Measurements from ENCODE around the gene BAD. TPM values are rescaled to one million over a fixed set of nuclear protein-coding genes. Genes with fewer than 3 reads are reported as not detected.

BAD gene
- total and polyA plus RNA-seq, 12 donors: 9.5 to 219 (median 101) TPM

DNA sequence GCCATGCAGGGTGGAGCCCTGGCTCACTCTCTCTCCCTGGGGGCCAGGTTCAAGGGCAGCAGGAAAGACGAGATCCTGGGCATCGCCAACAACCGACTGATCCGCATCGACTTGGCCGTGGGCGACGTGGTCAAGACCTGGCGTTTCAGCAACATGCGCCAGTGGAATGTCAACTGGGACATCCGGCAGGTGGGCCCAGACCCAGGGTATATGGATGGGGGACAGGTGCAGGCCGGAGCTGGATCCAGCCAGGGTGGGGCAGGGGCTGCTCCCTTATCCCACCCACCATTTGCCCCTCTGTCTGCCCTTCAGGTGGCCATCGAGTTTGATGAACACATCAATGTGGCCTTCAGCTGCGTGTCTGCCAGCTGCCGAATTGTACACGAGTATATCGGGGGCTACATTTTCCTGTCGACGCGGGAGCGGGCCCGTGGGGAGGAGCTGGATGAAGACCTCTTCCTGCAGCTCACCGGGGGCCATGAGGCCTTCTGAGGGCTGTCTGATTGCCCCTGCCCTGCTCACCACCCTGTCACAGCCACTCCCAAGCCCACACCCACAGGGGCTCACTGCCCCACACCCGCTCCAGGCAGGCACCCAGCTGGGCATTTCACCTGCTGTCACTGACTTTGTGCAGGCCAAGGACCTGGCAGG is 61.3 kb downstream of the BAD start:
- H3K36me3 ChIP-seq (replicated peaks in 1 of 2): peaks cover 0 to 12% of the 10 kb centered on the region in 2 donors
- H3K27ac ChIP-seq: no peak overlapping the region
- TF ChIP-seq, protein P1, sequence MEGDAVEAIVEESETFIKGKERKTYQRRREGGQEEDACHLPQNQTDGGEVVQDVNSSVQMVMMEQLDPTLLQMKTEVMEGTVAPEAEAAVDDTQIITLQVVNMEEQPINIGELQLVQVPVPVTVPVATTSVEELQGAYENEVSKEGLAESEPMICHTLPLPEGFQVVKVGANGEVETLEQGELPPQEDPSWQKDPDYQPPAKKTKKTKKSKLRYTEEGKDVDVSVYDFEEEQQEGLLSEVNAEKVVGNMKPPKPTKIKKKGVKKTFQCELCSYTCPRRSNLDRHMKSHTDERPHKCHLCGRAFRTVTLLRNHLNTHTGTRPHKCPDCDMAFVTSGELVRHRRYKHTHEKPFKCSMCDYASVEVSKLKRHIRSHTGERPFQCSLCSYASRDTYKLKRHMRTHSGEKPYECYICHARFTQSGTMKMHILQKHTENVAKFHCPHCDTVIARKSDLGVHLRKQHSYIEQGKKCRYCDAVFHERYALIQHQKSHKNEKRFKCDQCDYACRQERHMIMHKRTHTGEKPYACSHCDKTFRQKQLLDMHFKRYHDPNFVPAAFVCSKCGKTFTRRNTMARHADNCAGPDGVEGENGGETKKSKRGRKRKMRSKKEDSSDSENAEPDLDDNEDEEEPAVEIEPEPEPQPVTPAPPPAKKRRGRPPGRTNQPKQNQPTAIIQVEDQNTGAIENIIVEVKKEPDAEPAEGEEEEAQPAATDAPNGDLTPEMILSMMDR (IDR thresholded peaks at IDR 0.05): no peak
- TF ChIP-seq POLR2A (IDR thresholded peaks at IDR 0.05): no peak
- H3K27me3 ChIP-seq: no peaks in the 10 kb centered on the region
- H3K4me3 ChIP-seq: no peak overlapping the region
- peaks cover 11 to 30% of the 10 kb centered on the region in 2 donors for H3K4me1 ChIP-seq (replicated peaks in 1 of 2)
- WGBS, 4 donors: 81 to 85% (median 84%) methylated on average over 10 to 24 of the region's 24 CpGs
- no peaks in the 10 kb centered on the region for H3K9me3 ChIP-seq (replicated peaks in 1 of 3)
- DNase-seq: peak in 2 of 7 donors; percentile 19 to 34
- intact Hi-C loops (cut with DNase I): no loop called here

DNA sequence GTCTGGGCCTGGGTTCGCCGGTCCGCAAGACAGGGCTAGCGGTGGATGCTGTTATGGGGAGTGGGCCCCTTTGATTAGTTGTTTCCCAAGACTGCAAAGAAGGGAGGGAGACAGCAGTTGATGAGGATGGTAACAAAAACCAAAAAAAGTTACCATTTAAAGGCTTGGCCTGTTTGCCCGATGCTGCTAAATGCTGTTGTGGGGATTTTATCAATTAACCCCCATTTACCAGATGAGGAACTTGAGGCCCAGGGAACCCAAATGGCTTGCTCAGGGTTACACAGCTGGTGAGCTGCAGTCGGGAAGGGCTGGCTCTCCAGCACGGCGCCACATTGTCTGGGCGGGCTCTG is 61.8 kb downstream of the BAD start:
- Histone ChIP-seq H3K4me1 (replicated peaks in 1 of 2) (peaks cover 11 to 25% of the 10 kb centered on the region in 2 donors), H3K4me3 (no peak overlapping the region), H3K27me3 (no peaks in the 10 kb centered on the region), H3K27ac (no peak overlapping the region), H3K36me3 (replicated peaks in 1 of 2) (peaks cover 0 to 12% of the 10 kb centered on the region in 2 donors), H3K9me3 (replicated peaks in 1 of 3) (no peaks in the 10 kb centered on the region)
- WGBS, 4 donors: 80 to 85% (median 83%) methylated on average over 9 of the region's 9 CpGs
- intact Hi-C loops (cut with DNase I): no loop called here
- no peak for DNase-seq
- no peak for TF ChIP-seq POLR2A (IDR thresholded peaks at IDR 0.05)
- TF ChIP-seq, protein P1 (IDR thresholded peaks at IDR 0.05): no peak

DNA sequence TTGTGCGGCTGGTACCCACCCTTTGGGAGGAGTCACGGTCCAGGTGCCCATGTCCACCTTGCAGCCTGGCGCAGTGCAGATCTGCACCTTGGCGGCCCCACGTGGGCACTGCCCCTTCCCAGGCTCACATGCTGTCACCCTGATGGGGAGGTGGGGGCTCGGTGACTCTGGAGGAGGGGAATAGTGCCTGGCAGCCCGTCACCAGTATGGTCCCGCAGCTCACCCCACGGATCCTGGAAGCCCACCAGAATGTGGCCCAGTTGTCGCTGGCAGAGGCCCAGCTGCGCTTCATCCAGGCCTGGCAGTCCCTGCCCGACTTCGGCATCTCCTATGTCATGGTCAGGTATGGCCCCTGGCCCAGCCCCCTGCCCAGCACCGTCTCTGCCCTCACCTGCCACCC is 63.7 kb downstream of the BAD start:
- WGBS, 4 donors: 78 to 90% (median 86%) methylated on average over 7 to 14 of the region's 14 CpGs
- TF ChIP-seq, protein P1 (IDR thresholded peaks at IDR 0.05): no peak
- no peak for TF ChIP-seq POLR2A (IDR thresholded peaks at IDR 0.05)
- Histone ChIP-seq H3K27ac (no peak overlapping the region), H3K9me3 (replicated peaks in 1 of 3) (no peaks in the 10 kb centered on the region), H3K27me3 (no peaks in the 10 kb centered on the region), H3K36me3 (replicated peaks in 1 of 2) (peaks cover 0 to 12% of the 10 kb centered on the region in 2 donors), H3K4me3 (no peak overlapping the region), H3K4me1 (replicated peaks in 1 of 2) (peaks cover 0 to 12% of the 10 kb centered on the region in 2 donors)
- intact Hi-C loops (cut with DNase I): no loop called here
- no peak for DNase-seq

DNA sequence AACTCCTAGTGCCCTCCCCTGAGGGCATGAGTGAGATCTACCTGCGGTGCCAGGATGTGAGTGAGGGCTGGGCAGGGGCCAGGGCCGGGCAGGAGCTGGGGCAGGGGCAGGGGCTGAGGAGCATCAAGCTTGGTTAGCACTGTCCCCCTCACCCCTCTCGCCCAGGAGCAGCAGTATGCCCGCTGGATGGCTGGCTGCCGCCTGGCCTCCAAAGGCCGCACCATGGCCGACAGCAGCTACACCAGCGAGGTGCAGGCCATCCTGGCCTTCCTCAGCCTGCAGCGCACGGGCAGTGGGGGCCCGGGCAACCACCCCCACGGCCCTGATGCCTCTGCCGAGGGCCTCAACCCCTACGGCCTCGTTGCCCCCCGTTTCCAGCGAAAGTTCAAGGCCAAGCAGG is 64.2 kb downstream of the BAD start:
- no peak overlapping the region for H3K4me3 ChIP-seq
- H3K27me3 ChIP-seq: no peaks in the 10 kb centered on the region
- intact Hi-C loops (cut with DNase I): no loop called here
- H3K36me3 ChIP-seq (replicated peaks in 1 of 2): peaks cover 0 to 12% of the 10 kb centered on the region in 2 donors
- 66 to 90% (median 79%) methylated on average over 2 to 17 of the region's 17 CpGs for WGBS, 4 donors
- no peaks in the 10 kb centered on the region for H3K9me3 ChIP-seq (replicated peaks in 1 of 3)
- H3K27ac ChIP-seq: no peak overlapping the region
- peaks cover 0 to 8% of the 10 kb centered on the region in 2 donors for H3K4me1 ChIP-seq (replicated peaks in 1 of 2)
- TF ChIP-seq, protein P1 (IDR thresholded peaks at IDR 0.05): no peak
- TF ChIP-seq POLR2A (IDR thresholded peaks at IDR 0.05): no peak
- no peak for DNase-seq

Small RNAs within 50 kb of the gene (small RNA-seq; reads per million reads assigned to genes)
- 0 reads per million in 2 donors for gene RF00019

Other genes with a start within 250 kb of the BAD start
- gene FLRT1, start 248.7 kb downstream of the BAD start, total RNA-seq: 10 to 100 TPM in 1 of 9 donors, 1 to 10 TPM in 2, under 1 TPM in 2, not detected in 4; 0.33 to 11.1 (median 4.0) TPM
- gene FLRT1, start 248.7 kb downstream of the BAD start, polyA plus RNA-seq: 1 to 10 TPM in 2 of 3 donors, under 1 TPM in 1; 0.54 to 5.0 (median 2.4) TPM
- 10 to 100 TPM; 13.5 to 62.9 (median 22.3) TPM for gene MACROD1, start 118.6 kb downstream of the BAD start, total RNA-seq
- gene MACROD1, start 118.6 kb downstream of the BAD start, polyA plus RNA-seq: 10 to 100 TPM in 2 of 3 donors, 1 to 10 TPM in 1; 5.5 to 60.7 (median 41.1) TPM
- 100 to 1,000 TPM; 126 to 404 (median 184) TPM for gene STIP1, start 98.5 kb downstream of the BAD start, total RNA-seq
- 100 to 1,000 TPM in 1 of 3 donors, 10 to 100 TPM in 2; 82.1 to 523 (median 91.4) TPM for gene STIP1, start 98.5 kb downstream of the BAD start, polyA plus RNA-seq
- gene FERMT3, start 77.9 kb downstream of the BAD start, total RNA-seq: 10 to 100 TPM in 8 of 9 donors, 1 to 10 TPM in 1; 3.2 to 77.0 (median 29.9) TPM
- 10 to 100 TPM in 2 of 3 donors, 1 to 10 TPM in 1; 5.5 to 57.8 (median 49.0) TPM for gene FERMT3, start 77.9 kb downstream of the BAD start, polyA plus RNA-seq
- 10 to 100 TPM; 40.8 to 90.3 (median 55.6) TPM for gene TRPT1, start 58.5 kb downstream of the BAD start, total RNA-seq
- gene TRPT1, start 58.5 kb downstream of the BAD start, polyA plus RNA-seq: 100 to 1,000 TPM in 2 of 3 donors, 10 to 100 TPM in 1; 17.9 to 205 (median 175) TPM
- 100 to 1,000 TPM in 2 of 9 donors, 10 to 100 TPM in 7; 67.2 to 126 (median 79.9) TPM for gene NUDT22, start 58.4 kb downstream of the BAD start, total RNA-seq
- gene NUDT22, start 58.4 kb downstream of the BAD start, polyA plus RNA-seq: 100 to 1,000 TPM in 2 of 3 donors, 10 to 100 TPM in 1; 19.5 to 190 (median 101) TPM
- 100 to 1,000 TPM in 1 of 9 donors, 10 to 100 TPM in 8; 19.9 to 112 (median 44.3) TPM for gene DNAJC4, start 54.1 kb downstream of the BAD start, total RNA-seq
- 100 to 1,000 TPM in 2 of 3 donors, 10 to 100 TPM in 1; 59.4 to 220 (median 192) TPM for gene DNAJC4, start 54.1 kb downstream of the BAD start, polyA plus RNA-seq
- 100 to 1,000 TPM in 5 of 9 donors, 10 to 100 TPM in 4; 36.0 to 156 (median 129) TPM for gene VEGFB, start 50.1 kb downstream of the BAD start, total RNA-seq
- 100 to 1,000 TPM in 2 of 3 donors, 10 to 100 TPM in 1; 64.4 to 185 (median 158) TPM for gene VEGFB, start 50.1 kb downstream of the BAD start, polyA plus RNA-seq
- gene FKBP2, start 43.6 kb downstream of the BAD start, total RNA-seq: 100 to 1,000 TPM in 3 of 9 donors, 10 to 100 TPM in 6; 76.1 to 185 (median 96.1) TPM
- 100 to 1,000 TPM; 206 to 812 (median 791) TPM for gene FKBP2, start 43.6 kb downstream of the BAD start, polyA plus RNA-seq
- gene PPP1R14B, start 37.7 kb downstream of the BAD start, total RNA-seq: 100 to 1,000 TPM in 7 of 9 donors, 10 to 100 TPM in 2; 77.2 to 212 (median 128) TPM
- gene PPP1R14B, start 37.7 kb downstream of the BAD start, polyA plus RNA-seq: 100 to 1,000 TPM in 2 of 3 donors, 10 to 100 TPM in 1; 85.1 to 331 (median 327) TPM
- gene PLCB3, start 33.1 kb downstream of the BAD start, total RNA-seq: 10 to 100 TPM in 8 of 9 donors, 1 to 10 TPM in 1; 5.0 to 65.9 (median 44.0) TPM
- 10 to 100 TPM in 2 of 3 donors, 1 to 10 TPM in 1; 6.6 to 89.5 (median 31.7) TPM for gene PLCB3, start 33.1 kb downstream of the BAD start, polyA plus RNA-seq
- gene GPR137, start 1.2 kb upstream of the BAD start, total RNA-seq: 10 to 100 TPM; 15.6 to 69.8 (median 48.3) TPM
- 10 to 100 TPM; 16.0 to 41.5 (median 40.9) TPM for gene GPR137, start 1.2 kb upstream of the BAD start, polyA plus RNA-seq
- gene KCNK4, start 6.6 kb upstream of the BAD start, total RNA-seq: under 1 TPM in 1 of 9 donors, not detected in 8; 0.54 TPM
- under 1 TPM in 1 of 3 donors, not detected in 2; 0.10 TPM for gene KCNK4, start 6.6 kb upstream of the BAD start, polyA plus RNA-seq
- under 1 TPM in 2 of 9 donors, not detected in 7; 0.28 to 0.69 TPM for gene CATSPERZ, start 15.7 kb upstream of the BAD start, total RNA-seq
- 1 to 10 TPM in 1 of 3 donors, under 1 TPM in 1, not detected in 1; 0.74 to 1.2 TPM for gene CATSPERZ, start 15.7 kb upstream of the BAD start, polyA plus RNA-seq
- gene ESRRA, start 20.9 kb upstream of the BAD start, total RNA-seq: 10 to 100 TPM; 27.5 to 74.4 (median 53.1) TPM
- 10 to 100 TPM; 18.2 to 62.1 (median 56.0) TPM for gene ESRRA, start 20.9 kb upstream of the BAD start, polyA plus RNA-seq
- gene TRMT112, start 32.9 kb upstream of the BAD start, total RNA-seq: 100 to 1,000 TPM; 286 to 991 (median 383) TPM
- gene TRMT112, start 32.9 kb upstream of the BAD start, polyA plus RNA-seq: 100 to 1,000 TPM; 362 to 855 (median 658) TPM
- 100 to 1,000 TPM; 324 to 843 (median 433) TPM for gene PRDX5, start 33.5 kb upstream of the BAD start, total RNA-seq
- 100 to 1,000 TPM; 403 to 713 (median 555) TPM for gene PRDX5, start 33.5 kb upstream of the BAD start, polyA plus RNA-seq
- 10 to 100 TPM in 8 of 9 donors, 1 to 10 TPM in 1; 8.9 to 22.6 (median 14.4) TPM for gene CCDC88B, start 55.5 kb upstream of the BAD start, total RNA-seq
- 100 to 1,000 TPM in 1 of 3 donors, 10 to 100 TPM in 1, 1 to 10 TPM in 1; 5.1 to 143 (median 47.9) TPM for gene CCDC88B, start 55.5 kb upstream of the BAD start, polyA plus RNA-seq
- gene RPS6KA4, start 74.5 kb upstream of the BAD start, total RNA-seq: 10 to 100 TPM; 13.4 to 89.3 (median 26.3) TPM
- 10 to 100 TPM in 2 of 3 donors, 1 to 10 TPM in 1; 4.9 to 29.8 (median 14.4) TPM for gene RPS6KA4, start 74.5 kb upstream of the BAD start, polyA plus RNA-seq